Choroid plexus epithelial cell (primary cell): ENCODE measurements around the gene SMARCD3.

Experiments used
- DNase-seq: peaks from one replicate; pipeline ENCODE4 v3.0.0-alpha.2; 2010; ENCODE audit warnings: low read depth
- H3K4me3 ChIP-seq: 2 replicates; pipeline ENCODE4 v1.5.1; 2011; ENCODE audit warnings: low read depth, mild to moderate bottlenecking, control low read depth, low read length, moderate library complexity
- CTCF ChIP-seq: conservative IDR thresholded peaks from 2 replicates; pipeline ENCODE4 v1.5.1; 2011; ENCODE audit warnings: low read depth, mild to moderate bottlenecking, control low read depth, inconsistent platforms, low read length, moderate library complexity

Gene SMARCD3

GRCh38 chr7:151228024-151228866 is 20.2 kb downstream of the SMARCD3 start:
- peak overlapping the region; percentile 76 for H3K4me3 ChIP-seq
- no peak for TF ChIP-seq CTCF
- no peak for DNase-seq

DNA sequence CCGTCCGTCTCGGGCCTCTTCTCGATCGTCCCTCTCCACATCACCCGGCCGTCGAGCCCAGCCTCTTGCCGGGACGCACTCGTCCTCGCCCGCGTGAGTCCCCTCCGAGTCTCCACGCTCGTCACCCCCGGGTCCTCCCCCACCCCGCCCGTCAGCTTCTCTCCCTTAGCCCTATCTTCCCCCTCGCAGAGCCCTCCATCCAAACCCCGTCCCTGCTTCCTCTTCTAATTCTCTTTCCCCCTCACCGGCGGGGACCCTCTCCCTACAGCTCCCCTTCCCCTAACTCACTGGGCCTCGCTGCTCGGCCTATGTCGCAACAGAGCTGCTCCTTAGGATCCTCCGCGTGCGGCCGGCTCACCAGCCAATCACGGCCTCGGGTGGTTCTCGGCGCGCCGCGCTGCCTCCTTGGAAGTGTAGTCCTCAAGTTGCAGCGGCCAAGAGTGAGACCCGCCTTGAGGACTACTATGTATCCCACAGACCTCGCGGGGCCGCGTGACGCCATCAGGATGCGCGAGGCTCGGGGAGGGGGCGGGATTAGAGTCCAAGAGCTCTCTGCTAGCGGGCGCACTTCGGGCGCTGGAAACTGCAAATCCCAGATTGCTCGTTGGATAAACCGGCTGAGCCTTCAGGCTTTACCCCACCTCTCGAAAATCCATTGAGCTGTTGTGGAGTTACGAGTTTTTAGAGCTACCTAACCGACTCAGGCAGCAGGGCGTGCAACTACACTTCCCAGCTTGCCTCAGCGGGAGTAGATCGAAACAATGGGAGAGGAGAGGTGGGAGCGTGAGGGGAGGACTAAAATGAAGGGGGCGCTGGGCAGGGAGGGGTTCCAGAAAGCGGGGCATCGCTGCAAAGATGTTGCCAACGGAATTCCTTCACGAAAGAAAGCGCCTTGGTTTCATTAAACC is 21.4 kb downstream of the SMARCD3 start, which contains the start of gene ABCF2:
TSS of gene ABCF2 (minus strand) at position 331 of the 908 bp plus-strand sequence. CDS start 747 bp downstream, outside the sequence.
- DNase-seq = peak; percentile 99
- peak within 1 kb of the TSS; percentile 90 for H3K4me3 ChIP-seq
- TF ChIP-seq CTCF = peak; percentile 1

GRCh38 chr7:151226560-151226874 is 22.0 kb downstream of the SMARCD3 start:
- no peak for DNase-seq
- H3K4me3 ChIP-seq = peak overlapping the region; percentile 90
- no peak for TF ChIP-seq CTCF

GRCh38 chr7:151225948-151226510 is 22.5 kb downstream of the SMARCD3 start:
- peak overlapping the region; percentile 90 for H3K4me3 ChIP-seq
- no peak for TF ChIP-seq CTCF
- no peak for DNase-seq

GRCh38 chr7:151223728-151224127 is 24.8 kb downstream of the SMARCD3 start:
- peak; percentile 4 for TF ChIP-seq CTCF
- DNase-seq = no peak
- H3K4me3 ChIP-seq = no peak overlapping the region

GRCh38 chr7:151218170-151218569 is 30.3 kb downstream of the SMARCD3 start:
- no peak for DNase-seq
- H3K4me3 ChIP-seq = no peak overlapping the region
- no peak for TF ChIP-seq CTCF
